HG02884 (cell line): Measurements from ENCODE around the gene ATG101.

Experiments used
- ATAC-seq: cut with Tn5 transposase; IDR thresholded peaks from one replicate; pipeline ENCODE4 v1.9.1; 2021; ENCODE audit warnings: mild to moderate bottlenecking, moderate library complexity; ENCODE audit not compliant: unreplicated experiment

ATG101 gene

DNA sequence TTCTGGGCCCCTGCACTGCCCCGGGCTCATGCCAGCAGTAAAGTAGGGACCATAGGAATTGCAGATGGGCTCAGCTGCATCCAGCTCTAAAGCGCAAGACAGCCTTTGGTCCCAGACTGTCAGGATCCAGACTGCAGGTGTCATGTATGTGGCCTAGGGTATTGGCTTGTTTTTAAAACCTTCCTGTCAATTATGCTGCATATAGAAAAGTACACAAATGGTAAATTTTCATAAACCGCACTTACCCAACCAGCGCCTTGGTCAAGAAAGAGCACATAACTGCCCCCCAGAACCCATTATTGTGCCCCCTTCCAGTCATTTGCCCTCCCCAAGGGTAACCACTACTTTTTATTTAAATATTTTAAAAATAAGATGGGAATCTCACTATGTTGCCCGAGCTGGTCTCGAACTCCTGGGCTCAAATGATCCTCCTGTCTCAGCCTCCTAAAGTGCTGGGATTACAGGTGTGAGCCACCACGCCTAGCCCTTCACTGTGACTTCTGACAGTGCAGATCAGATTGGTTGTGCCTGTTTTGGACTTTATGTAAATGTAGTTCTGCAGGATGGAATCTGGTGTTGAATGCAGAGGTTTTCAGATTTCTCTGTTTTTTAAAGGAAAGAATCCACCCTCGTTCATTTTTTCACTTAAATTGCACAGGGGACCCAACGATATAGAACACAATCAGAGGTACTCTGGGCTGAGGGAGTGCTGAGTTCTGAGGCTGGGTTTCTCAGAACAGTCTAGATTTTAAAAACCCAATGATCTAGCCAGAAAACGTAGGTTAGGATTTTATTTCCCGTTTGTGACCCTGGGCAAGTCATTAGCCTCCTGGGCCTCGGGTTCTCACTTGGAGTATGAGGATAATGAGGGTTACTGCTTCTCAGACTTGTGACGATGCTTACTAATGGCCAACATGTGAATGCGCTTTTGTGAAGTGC lies 11.9 kb upstream of the ATG101 start:
- no peak for ATAC-seq

DNA sequence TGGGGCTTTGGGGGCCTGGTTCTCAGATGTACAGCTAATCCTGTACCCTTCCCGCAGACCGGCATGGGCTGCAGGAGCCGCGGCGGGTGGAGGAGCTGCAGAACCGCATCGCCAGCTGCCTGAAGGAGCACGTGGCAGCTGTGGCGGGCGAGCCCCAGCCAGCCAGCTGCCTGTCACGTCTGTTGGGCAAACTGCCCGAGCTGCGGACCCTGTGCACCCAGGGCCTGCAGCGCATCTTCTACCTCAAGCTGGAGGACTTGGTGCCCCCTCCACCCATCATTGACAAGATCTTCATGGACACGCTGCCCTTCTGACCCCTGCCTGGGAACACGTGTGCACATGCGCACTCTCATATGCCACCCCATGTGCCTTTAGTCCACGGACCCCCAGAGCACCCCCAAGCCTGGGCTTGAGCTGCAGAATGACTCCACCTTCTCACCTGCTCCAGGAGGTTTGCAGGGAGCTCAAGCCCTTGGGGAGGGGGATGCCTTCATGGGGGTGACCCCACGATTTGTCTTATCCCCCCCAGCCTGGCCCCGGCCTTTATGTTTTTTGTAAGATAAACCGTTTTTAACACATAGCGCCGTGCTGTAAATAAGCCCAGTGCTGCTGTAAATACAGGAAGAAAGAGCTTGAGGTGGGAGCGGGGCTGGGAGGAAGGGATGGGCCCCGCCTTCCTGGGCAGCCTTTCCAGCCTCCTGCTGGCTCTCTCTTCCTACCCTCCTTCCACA lies 11.0 kb upstream of the ATG101 start:
- ATAC-seq, result no peak

DNA sequence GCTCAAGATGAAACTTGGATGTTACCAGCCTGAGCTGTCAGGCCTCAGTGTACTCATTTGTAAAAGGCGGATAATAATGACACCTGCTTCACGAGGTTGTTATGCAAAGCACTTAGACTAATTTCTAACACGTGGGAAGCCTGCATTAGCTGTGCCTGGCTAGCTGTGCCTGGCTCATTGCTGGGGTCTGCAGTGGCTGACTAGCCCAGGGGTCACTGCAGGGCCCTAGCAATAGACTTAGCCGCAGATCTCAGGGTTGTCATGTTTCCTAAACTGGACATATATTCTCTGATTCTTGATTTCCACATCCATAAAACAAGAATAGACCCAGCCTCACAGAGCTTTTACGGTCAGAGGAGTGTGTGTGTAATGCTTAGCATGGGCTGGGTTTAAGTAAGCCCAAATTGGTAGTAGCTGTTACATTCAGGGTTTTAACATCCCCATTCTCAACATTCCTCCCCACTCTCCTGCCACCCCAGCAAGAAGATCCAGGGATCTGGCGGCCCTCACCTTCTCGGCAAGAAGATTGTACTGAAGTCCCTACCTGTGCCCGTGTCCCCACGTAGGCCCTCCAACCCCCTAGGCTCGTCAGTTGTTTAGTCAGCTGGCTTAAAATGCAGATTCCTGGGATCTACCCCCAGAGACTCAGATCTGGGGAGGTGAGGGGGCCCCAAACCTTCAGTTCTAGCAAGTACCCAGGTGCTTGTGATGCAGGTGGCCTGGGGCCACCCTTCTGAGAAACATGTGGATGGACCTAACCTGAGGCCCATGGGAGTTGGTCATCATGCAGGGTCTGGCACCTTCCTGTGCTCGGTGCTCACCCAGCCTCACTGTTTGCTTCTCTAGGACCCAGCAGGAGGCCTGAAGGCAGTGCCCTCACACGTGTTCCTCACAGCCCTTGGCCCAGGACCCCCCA lies 9.9 kb upstream of the ATG101 start:
- no peak for ATAC-seq

DNA sequence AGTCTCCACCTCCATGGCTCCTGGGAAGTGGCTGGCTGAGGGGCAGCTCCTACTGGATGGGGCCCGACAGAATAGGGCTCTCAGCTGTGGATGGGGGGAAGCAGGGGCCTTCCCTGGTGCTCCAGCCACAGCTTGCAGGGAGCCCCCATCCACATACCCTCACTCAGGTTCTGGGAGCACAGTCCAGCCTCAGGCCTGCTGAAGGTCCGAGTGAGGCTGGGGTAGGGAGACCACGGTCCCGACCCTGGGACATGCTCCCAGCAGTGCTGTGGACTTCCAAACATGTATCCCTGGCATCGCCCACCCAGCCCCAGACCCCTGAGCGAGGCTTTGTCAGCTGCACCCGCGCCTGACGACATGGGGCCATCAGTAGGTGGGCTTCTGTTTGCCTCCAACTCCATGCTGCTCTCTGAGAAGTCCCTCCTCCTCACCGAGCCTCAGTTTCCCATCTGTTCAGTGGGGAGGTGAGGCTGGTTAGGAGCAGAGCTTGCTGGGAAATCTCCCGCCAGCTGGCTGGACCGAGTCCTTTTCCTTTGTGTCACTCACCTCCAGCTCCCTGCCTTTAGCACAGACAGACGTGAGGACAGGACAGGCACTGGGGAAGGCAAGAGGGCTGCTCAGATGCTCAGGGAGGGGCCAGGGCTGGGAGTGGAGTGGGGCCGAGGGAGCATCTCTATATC lies 9.1 kb upstream of the ATG101 start:
- ATAC-seq, result no peak

DNA sequence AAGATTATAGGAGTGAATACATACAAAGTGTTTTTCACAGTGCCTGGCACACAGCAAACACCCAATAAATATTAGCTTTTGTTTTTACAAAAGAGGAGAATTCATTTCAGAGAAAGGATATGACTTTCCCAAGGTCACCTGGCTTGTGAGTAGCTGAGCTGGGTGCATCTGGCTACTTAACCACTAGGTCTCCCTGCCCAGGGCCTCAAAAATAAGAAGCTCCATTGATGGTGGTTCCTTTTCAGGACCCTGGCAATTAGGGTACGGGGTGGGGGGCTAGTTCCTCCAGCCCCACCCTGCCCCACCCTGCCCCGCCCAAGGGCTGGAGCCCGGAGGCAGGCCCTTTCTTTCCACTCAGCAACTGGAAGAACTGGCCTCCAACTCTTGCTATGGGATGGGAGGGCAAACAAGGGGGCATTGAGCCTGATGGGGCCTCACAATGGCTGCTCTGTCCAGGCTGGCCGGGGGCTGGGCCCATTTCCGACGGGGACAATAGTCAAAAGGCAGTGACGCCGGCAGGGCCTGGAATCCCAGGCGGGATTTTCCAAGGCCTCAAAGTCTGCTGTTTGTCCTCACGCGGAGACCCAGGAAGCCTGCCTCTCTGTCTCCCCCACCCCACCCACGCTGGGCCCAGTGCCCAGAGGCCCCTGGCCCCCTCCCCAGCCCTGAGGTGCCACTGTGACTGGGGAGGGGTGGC lies 8.2 kb upstream of the ATG101 start:
- ATAC-seq, result no peak

DNA sequence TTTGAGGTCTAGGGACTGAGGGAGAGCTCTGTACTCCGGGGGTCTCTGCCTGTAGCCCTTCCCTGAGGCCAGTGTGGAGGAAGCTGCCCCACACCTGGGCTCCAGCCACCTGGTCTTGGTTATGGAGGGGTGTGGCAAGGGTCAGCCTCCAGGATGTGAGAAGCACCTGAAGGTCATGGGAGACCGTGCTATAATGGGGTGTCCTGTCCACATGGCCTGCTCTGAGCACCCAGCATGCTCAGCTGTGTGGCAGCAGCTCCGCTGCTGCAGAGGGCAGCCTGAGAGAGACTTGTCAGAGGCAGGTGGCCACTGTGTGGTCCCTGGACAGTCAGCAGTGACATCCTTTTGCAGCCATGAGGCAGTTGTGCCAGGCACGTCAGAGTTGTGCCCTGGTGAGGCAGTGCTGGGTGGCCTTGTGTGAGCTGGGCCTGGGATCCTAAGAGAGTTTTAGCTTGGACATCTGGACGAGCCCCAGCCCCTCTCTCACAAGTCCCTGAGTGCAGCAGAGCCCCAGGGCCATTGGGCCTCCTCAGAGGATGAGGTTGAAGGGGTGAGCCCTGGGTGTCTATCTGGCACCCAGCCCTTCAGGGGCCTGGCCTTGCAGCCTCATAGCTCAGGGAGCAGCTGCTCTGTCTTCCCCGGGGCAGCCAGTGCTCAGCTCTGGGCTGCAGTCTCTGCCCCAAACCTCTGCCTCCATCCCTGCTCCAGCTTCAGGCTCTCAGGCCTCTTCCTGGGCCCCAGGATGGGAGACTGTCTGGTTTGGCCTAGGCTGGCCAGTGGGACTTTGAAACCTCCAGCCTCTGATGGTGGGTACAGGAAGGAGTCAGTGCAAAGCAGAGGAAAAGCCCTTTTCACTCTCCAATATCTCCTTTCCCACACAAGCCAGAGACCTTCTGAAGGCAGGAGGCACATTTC lies 7.4 kb upstream of the ATG101 start:
- ATAC-seq, result no peak

DNA sequence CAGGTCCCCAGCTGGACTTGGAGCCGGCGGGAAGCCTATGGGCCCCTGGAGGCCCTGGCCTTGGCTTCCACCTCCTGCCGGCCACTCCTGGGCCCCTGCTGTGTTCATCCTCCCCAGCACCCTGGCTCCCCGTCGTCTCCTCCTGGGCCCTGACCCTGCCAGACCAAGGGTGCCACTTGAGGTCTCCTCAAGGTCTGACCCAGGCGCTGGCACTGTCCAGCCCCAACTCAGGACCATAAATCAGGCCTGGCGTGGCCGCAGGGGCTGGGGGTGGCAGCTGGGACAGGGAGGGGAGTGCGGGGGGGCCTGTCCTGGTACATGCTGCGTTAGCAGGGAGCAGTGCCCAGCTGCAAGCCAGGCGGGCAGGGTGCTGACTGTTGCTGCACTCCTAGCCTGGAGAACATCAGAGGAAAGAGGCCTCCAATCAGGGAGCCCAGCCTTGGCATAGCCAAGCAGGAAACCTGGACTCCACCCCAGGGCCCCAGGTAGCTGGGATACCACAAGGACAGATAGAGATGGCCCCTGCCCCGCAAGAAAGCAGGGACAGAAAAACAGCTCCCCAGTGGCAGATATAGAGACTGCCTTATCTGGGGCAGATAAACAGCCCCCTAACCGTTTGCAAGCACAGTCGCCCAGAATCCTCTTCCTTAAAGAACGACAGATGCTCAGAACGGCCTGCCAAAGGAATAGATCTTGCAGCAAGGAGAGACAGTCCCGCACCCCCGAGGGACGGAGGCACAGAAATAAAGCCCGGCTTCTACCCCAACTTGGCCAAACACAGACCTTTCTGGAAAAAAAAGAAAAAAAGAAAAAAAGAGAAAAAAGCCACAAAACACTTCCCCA lies 6.5 kb upstream of the ATG101 start:
- no peak for ATAC-seq

DNA sequence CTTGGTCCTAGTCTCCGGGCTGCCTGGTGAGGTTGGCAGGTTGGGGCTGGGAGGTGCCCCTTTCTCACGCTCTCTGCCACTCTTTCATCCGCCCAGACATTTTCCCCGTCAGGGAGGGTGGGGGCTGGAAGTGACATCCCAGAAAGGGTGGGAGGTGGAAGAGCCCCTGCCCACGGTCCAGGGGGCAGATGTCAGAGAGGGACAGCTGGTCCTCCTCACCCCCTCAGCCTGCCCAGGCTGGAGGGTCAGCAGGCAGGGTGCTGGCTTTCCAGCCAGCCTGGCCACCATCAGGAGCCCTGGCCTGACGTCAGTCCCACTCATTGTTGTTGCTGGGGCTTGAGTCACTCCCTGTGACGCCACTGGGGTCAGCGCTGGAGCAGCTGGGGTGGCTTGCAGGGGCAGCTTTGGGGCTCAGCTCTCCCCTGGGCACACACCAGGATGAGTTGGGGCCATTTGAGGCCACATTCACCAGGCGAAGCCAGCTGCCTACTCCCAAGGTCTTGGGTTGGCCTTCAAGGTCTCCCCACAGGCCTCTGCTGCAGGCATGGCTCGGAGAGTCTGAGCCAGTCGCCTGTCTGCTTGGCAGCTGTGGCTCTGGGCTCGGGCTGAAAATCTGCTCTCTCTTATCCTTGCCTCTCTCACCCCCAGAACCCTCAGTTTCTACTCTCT lies 5.7 kb upstream of the ATG101 start:
- ATAC-seq, result no peak

DNA sequence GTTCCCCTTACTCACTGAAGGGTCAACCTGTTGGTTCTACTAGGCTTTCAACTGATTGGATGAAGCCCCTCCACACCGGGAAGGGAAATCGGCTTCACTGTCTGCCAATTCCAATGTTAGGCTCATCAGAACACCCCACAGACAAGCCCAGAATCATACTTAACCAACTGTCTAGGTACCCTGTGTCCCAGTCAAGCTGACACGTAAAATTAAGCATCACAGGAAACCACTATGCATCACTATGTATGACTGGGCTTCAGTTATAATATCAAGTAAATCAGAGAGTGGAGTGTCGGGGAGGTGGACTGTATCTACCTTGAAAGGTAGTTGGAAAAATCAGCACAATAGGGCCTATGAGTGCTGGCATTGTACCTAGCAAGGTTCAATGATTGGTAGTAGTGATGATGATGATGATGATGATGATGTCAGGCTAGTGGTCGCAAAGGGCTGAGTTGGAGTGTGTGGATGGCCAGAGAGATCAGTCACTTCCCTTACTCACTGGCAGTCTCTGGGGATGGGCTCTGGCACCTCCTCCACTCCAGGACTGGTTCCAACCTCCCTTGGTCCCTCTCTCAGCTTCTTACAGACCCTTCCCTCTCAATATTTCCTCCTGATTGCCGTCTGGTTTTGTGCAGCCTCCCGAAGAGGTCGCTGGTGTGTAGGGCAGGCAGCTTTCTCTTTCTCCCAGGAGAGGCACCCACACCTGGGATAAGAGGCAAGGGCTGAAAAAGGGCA lies 3.3 kb upstream of the ATG101 start:
- no peak for ATAC-seq

DNA sequence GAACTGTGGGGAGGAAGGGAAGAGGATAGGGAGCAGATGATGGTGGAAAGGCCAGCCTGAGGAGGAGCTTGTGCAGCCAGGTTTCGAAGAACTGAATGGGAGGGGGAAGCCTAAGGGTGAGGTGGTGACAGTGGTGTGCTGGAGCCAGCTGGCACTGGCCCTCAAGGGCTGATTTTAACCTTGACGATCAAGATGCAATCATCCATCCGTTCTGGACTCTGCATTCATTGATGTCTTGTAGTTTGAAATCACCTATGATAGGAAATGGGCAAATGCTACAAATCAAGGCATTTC lies 2.8 kb upstream of the ATG101 start:
- ATAC-seq, result no peak

DNA sequence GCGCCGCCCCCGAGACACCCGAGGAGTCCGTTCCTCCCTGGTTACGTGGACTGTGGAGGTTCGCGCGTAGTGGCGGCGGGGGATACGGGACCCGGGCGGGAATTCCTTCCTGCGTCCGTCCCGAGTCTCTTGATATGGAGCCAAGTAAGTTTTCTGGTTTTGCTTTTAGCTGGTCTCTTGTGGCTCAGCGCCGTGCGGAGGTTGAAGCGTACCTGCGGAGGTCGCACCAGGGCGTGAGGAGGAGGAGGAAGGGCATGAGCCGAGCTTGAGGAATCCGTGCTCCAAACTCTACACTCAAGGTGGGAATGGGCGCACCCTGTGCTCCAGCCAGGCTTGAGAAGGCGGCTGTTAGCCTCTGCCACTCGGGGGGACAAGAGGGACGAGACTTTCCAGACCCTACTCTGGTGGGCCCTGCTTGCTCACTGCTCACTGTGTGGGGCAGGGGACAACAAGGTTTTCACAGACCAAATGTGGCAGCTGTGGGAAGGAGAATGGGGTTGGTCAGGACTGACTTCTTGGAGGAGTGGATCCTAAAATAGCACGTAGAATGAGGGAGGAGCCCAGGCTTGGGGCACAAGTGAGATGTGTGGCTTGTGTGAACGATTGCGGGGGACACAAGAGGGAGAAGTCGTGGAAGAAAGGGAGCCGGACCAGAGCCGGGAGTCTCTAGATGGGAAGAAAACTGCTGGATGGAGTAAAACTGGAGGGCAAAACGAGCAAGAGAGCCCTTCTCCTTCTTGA lies 577 bp downstream of the ATG101 start:
- ATAC-seq, result peak; percentile 20

DNA sequence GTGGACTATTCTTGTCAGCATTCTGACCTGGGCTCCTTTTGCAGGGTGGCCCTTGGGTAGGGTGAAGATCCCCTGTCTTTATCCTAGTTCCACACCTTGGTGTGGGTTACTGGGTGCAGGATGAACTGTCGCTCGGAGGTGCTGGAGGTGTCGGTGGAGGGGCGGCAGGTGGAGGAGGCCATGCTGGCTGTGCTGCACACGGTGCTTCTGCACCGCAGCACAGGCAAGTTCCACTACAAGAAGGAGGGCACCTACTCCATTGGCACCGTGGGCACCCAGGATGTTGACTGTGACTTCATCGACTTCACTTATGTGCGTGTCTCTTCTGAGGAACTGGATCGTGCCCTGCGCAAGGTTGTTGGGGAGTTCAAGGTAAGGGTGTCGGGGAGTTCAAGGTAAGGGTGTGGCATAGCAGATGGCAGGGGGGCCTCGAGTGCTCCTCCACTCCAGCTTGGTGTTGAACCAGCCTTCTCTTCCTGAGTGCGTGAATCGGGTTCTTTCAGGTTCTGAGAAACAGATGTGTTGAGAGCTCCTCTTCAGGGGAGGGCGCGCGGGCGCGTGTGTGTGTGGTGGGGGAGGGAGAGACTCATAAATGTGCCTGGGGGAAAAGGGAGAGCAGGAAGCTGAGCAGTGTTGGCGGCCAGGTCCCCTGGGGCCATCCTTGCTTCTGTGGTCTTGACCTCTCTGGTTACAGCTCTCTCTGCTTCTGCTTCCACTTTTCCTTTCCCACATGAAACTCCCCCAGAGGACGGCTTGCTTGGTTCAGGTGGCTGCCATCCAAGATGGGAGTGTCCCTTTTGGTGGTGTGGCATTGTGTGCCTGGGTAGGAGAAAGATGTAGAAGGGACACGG lies 4.0 kb downstream of the ATG101 start:
- ATAC-seq, result no peak

DNA sequence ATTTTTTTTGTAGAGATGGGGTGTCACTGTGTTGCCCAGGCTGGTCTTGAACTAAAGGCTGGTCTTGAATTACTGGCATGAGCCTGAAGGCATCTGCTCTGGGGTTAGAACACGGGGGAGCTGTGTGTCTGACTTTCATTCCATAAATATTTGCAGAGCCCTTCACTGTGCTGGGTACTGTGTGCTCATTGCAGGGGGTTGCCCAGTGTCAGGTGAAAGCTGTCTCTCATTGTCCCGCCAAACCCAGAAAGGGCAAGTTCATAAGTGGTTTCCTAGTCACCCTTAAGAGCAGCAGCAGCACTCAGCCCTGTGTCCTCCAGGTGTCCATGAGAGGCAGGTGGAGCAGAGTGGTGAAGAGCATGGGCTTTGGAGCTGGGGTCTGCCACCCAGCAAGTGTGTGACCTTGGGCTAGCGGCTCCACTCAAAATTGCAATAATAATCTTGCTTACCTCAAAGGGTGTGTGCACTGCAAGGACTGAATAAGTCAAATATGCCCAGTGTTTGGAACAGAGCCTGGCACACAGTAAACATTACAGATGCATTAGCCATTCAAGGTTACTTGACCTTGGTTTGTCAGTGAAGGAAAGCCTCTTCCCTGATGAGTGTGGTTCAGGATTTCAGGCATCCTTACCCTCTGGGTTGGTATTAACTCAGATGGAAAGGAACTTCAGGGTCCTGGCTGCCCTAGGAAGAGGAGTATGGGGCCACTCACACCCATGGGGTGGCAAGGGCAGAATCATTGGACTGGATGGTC lies 5.4 kb downstream of the ATG101 start:
- no peak for ATAC-seq

DNA sequence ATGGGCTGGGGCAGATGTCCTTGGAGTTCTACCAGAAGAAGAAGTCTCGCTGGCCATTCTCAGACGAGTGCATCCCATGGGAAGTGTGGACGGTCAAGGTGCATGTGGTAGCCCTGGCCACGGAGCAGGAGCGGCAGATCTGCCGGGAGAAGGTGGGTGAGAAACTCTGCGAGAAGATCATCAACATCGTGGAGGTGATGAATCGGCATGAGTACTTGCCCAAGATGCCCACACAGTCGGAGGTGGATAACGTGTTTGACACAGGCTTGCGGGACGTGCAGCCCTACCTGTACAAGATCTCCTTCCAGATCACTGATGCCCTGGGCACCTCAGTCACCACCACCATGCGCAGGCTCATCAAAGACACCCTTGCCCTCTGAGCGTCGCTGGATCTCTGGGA lies 7.0 kb downstream of the ATG101 start:
- ATAC-seq, result no peak

DNA sequence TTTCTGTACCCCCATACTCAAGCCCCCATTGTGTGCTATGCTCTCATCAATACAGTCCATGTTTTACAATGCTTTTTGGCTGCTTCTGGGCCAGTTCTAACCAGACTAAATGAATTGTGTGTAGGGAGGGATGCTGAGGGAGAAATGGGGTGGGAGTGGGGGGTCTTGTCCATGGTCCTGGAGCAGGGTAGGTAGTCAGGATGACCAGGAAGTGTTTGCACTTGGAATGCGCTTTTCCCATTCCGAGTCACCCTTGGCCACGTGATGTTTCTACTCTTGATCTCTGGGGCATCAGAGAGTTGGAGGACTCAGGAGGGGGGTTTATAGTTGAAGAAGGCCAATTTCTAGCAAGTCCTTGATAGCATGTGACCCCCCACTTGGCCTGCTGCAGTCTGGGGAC lies 8.5 kb downstream of the ATG101 start:
- no peak for ATAC-seq
